NB4 (cell line): Measurements from ENCODE around the gene RUFY1.

ENCODE experiments used
- TF ChIP-seq, protein P1 (sequence below): IDR thresholded peaks from one replicate; pipeline ENCODE4 v1.5.1; 2012; ENCODE audit warnings: low read depth, low read length
- TF ChIP-seq, protein P2 (sequence below): IDR thresholded peaks from 2 replicates; pipeline ENCODE4 v1.6.1; 2011; ENCODE audit warnings: low read depth, low read length

DNA sequence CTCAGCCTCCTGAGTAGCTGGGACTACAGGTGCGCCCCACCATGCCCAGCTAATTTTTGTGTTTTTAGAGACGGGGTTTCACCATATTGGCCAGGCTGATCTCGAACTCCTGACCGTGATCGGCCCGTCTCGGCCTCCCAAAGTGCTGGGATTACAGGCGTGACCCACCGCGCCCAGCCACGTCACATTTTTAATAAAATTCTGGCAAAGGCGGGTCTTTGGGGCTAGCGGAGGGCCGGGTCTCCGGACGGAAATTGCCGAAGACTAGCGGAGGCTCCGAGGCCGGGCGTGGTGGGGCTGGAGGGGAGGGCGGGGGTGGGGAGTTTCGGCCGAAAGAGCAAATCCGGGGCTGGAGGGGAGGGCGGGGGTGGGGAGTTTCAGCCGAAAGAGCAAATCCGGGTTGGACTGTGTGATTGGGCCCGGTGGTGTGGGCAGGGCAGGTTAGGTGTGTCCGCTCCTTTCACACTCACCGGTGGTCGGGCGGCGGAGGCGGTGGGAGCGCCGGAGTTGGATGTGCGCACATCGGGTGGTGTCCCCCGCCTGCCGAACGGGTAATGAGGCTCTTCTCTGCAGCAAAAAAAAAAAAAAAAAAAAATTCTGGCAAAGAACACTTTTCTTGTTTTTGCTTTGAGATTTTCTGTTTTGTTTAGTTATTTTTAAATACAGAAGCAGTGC is 27.1 kb downstream of the RUFY1 start:
- TF ChIP-seq, protein P1, sequence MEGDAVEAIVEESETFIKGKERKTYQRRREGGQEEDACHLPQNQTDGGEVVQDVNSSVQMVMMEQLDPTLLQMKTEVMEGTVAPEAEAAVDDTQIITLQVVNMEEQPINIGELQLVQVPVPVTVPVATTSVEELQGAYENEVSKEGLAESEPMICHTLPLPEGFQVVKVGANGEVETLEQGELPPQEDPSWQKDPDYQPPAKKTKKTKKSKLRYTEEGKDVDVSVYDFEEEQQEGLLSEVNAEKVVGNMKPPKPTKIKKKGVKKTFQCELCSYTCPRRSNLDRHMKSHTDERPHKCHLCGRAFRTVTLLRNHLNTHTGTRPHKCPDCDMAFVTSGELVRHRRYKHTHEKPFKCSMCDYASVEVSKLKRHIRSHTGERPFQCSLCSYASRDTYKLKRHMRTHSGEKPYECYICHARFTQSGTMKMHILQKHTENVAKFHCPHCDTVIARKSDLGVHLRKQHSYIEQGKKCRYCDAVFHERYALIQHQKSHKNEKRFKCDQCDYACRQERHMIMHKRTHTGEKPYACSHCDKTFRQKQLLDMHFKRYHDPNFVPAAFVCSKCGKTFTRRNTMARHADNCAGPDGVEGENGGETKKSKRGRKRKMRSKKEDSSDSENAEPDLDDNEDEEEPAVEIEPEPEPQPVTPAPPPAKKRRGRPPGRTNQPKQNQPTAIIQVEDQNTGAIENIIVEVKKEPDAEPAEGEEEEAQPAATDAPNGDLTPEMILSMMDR, result no peak
- TF ChIP-seq, protein P2, sequence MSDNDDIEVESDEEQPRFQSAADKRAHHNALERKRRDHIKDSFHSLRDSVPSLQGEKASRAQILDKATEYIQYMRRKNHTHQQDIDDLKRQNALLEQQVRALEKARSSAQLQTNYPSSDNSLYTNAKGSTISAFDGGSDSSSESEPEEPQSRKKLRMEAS, result no peak
